22Rv1 (cell line): ENCODE data around the gene VIPR2.

ENCODE experiments used
- CTCF ChIP-seq: fragments of 450-650 bp; IDR thresholded peaks from 2 replicates; pipeline ENCODE4 v1.5.1; 2017; ENCODE audit warnings: mild to moderate bottlenecking
- ZFX ChIP-seq: fragments of 450-650 bp; IDR thresholded peaks from 2 replicates; pipeline ENCODE4 v1.6.1; 2017; ENCODE audit warnings: antibody characterized with exemption, borderline replicate concordance

- no peak for TF ChIP-seq CTCF
- no peak for TF ChIP-seq ZFX
Observed at GRCh38 chr7:158995514-158995913, 149.2 kb downstream of the VIPR2 start.
